Measurements from ENCODE around the gene PCYOX1L. TPM values are rescaled to one million over a fixed set of nuclear protein-coding genes. Genes with fewer than 3 reads are reported as not detected.

Gene PCYOX1L
- total and polyA plus RNA-seq, 8 donors, result 2.1 to 13.4 (median 4.1) TPM; not detected in 1

- H3K36me3 ChIP-seq, result peaks cover 0 to 78% (median 6%) of the 10 kb centered on the region in 4 donors
- TF ChIP-seq POLR2A (IDR thresholded peaks at IDR 0.05) (no peak), CTCF (IDR thresholded peaks at IDR 0.05) (no peak), EP300 (IDR thresholded peaks at IDR 0.05) (no peak), POLR2AphosphoS5 (IDR thresholded peaks at IDR 0.05) (no peak)
- peak overlapping the region; percentile 46 to 63 (median 59) for H3K4me3 ChIP-seq
- no peaks in the 10 kb centered on the region for H3K9me3 ChIP-seq
- peak overlapping the region in 4 of 5 donors; percentile 88 to 95 (median 90) for H3K27ac ChIP-seq
- no peak for DNase-seq
- WGBS, 5 donors, result 58 to 81% (median 79%) methylated on average over 16 of the region's 16 CpGs
- intact Hi-C loops (cut with DNase I; ENCODE audit: low total_unique reads), result no loop called here
- H3K27me3 ChIP-seq, result no peaks in the 10 kb centered on the region
- H3K4me1 ChIP-seq, result peaks cover 0 to 44% (median 30%) of the 10 kb centered on the region in 4 donors
These were observed 55.8 kb downstream of the PCYOX1L start for GRCh38 chr5:149413477-149414210.

- no peaks in the 10 kb centered on the region for H3K9me3 ChIP-seq
- H3K4me3 ChIP-seq, result peak overlapping the region; percentile 46 to 63 (median 59)
These were observed 56.7 kb downstream of the PCYOX1L start for GRCh38 chr5:149414405-149415065.

GRCh38 chr5:149415066-149415967, 57.5 kb downstream of the PCYOX1L start:
- intact Hi-C loops (cut with DNase I; ENCODE audit: low total_unique reads), result no loop called here
- Histone ChIP-seq H3K27ac (peak overlapping the region; percentile 28 to 95 (median 89)), H3K9me3 (no peaks in the 10 kb centered on the region), H3K4me1 (peaks cover 5 to 61% (median 41%) of the 10 kb centered on the region in 4 donors), H3K27me3 (no peaks in the 10 kb centered on the region), H3K4me3 (peak overlapping the region; percentile 46 to 63 (median 59)), H3K36me3 (peaks cover 0 to 77% (median 4%) of the 10 kb centered on the region in 4 donors)
- WGBS, 5 donors, result 68 to 79% (median 73%) methylated on average over 9 to 10 of the region's 10 CpGs
- TF ChIP-seq POLR2AphosphoS5 (IDR thresholded peaks at IDR 0.05), result peak in 1 of 3 donors; percentile 31
- no peak for TF ChIP-seq POLR2A (IDR thresholded peaks at IDR 0.05)
- peak in 1 of 2 donors; percentile 31 for DNase-seq

More at GRCh38 chr5:149414405-149415065, 56.7 kb downstream of the PCYOX1L start:
- TF ChIP-seq POLR2AphosphoS5 (IDR thresholded peaks at IDR 0.05), result peak in 1 of 3 donors; percentile 1
- no peak for TF ChIP-seq CTCF (IDR thresholded peaks at IDR 0.05)
- no peaks in the 10 kb centered on the region for H3K27me3 ChIP-seq
- 48 to 72% (median 70%) methylated on average over 7 of the region's 7 CpGs for WGBS, 5 donors
- H3K27ac ChIP-seq, result peak overlapping the region; percentile 28 to 95 (median 89)
- intact Hi-C loops (cut with DNase I; ENCODE audit: low total_unique reads), result no loop called here
- H3K4me1 ChIP-seq, result peaks cover 1 to 53% (median 33%) of the 10 kb centered on the region in 4 donors
- H3K36me3 ChIP-seq, result peaks cover 0 to 77% (median 7%) of the 10 kb centered on the region in 4 donors
- DNase-seq, result no peak

GRCh38 chr5:149416987-149417710, 59.3 kb downstream of the PCYOX1L start:
- peak overlapping the region; percentile 30 to 95 (median 89) for H3K27ac ChIP-seq
- H3K4me3 ChIP-seq, result peak overlapping the region; percentile 3 to 60 (median 34)
- H3K9me3 ChIP-seq, result no peaks in the 10 kb centered on the region
- TF ChIP-seq CTCF (IDR thresholded peaks at IDR 0.05) (no peak), POLR2AphosphoS5 (IDR thresholded peaks at IDR 0.05) (peak in 2 of 3 donors; percentile 1 to 39)
- peaks cover 15 to 79% (median 52%) of the 10 kb centered on the region in 4 donors for H3K4me1 ChIP-seq
- intact Hi-C loops (cut with DNase I; ENCODE audit: low total_unique reads), result no loop called here
- H3K36me3 ChIP-seq, result peaks cover 0 to 76% (median 2%) of the 10 kb centered on the region in 4 donors
- no peaks in the 10 kb centered on the region for H3K27me3 ChIP-seq
- peak in 1 of 2 donors; percentile 89 for DNase-seq
- WGBS, 5 donors, result 41 to 62% (median 50%) methylated on average over 8 of the region's 8 CpGs

Measured in stomach (tissue), 9 donors.